Activated naive CD4-positive, alpha-beta T cell treated with anti-CD3 and anti-CD28 coated beads, Interleukin-2, amount 50 U/mL, for 16 hours (primary cell): Measurements from ENCODE around the gene PFDN6.
A peak's percentile ranks its signal among the peaks of the same experiment; 100 is the strongest.
"Not testable (repeated sequence)": the region's sequence is repeated elsewhere in the genome, so short reads cannot be mapped to it uniquely, and the experiment has no call there.

ENCODE experiments used
- DNase-seq: peaks from one replicate; pipeline ENCODE4 v3.0.0-alpha.2; 2020

Gene PFDN6

DNA sequence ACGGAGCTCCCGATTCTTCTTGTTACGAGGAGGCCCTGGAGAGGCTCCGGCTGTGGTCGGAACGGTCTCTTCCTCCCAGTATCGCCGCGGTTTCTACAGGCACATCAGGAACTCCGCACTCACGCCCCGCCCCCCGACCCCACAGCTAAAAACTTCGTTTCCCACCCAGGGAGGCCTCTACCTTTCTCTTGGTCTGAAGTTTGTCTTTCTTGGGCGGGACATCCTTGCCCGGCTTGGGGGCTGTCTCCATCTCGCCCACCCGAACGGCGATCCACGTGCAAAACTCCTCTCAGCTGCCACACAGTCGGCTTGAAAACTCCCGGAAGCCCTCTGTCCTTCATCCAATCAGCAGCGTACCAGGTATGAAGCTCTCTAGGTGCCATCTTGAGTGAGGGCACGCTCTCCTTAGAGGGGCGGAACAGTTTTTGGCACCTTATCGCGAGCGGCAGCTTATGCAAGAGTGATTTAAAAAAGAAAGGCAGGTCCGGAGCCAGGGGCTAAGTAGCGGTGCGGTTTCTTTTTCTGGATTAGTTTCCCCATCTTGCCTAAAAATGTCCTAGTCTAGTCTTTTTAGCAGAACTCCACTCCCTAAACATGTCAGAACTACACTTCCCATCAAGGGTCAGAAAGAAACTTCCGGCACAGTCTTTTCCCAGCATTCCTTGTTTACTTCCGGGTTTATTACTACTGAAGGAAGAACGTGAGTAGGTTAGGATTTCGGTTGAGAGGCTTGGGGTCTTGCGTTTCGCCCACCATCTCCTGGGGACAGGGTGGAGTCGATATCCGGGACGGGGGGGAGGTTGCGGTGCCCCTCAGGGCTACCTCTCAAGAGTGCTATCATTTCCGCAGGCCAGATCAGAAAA, at the start of gene PFDN6, which contains the start of gene WDR46:
Gene PFDN6 (plus strand): TSS at position 681 of the 863 bp plus-strand sequence. CDS start 256 bp downstream, outside the sequence.
Gene WDR46 (minus strand): TSS at position 319 of the 863 bp plus-strand sequence. CDS start 69 bp downstream, at position 250.
- peak; percentile 81 for DNase-seq

DNA sequence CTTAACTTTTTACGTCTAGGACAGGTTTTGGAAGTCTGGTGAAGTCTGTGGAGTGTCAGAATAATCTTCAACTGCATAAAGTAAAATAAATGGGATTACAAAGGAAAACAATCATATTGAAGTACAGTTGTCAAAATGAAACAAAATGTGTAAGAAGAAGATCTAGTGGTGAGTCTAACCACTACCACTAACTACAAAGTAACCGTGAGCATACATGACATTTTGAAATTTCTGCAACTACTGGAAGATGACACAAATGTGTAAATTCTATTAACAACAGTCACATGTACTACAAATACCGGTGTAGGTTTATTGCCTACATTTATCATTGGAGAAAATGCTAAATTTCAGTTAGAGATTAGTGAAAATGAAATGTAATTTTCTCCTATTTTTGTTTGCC, 47.4 kb upstream of the PFDN6 start:
- DNase-seq, result no peak

- DNase-seq, result no peak
Observed at GRCh38 chr6:33243476-33243875, 45.9 kb upstream of the PFDN6 start.

GRCh38 chr6:33247977-33248642, 41.3 kb upstream of the PFDN6 start:
- DNase-seq, result peak; percentile 92

GRCh38 chr6:33248643-33248931, 40.8 kb upstream of the PFDN6 start:
- DNase-seq, result no peak

DNA sequence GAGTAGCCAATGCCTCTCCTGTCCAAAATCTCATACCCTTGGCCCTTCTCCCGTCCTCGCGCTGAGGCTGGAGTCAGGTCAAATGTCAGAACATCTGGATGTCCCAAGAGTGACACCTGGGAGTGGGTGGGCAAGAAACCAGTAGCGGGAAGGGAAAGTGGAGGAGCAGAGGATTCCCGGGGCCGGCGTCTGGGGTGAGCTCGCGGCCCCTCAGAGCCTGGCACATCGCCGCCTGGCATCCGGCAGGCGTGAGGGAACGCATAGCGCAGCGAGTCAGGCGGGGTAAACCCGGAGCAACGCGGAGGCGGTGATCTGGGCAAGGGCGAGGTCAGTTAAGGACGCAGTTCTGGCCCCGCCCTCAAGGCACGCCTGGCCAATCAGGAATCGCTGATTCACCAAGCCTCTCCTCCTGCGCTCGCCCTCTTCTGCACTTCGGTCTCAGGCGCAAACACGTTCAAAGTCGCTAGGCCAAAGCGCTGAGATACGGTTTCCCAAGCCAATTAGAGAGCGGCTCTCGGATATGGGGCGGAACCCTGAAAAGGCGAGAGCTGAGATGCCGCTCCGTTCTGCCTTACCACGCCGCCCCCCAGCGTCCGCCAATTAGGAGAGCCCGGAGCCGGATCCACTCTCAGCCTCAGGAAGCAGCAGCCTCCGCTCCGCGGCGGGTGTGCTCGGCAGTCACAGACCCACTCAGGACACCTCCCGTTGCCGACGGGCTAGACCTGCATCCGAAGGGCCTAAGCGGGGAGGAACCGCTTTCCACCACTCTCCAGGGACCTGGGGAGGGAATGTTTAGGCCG, 40.3 kb upstream of the PFDN6 start:
- peak; percentile 93 for DNase-seq

- DNase-seq, result no peak
Observed at GRCh38 chr6:33249732-33250630, 39.4 kb upstream of the PFDN6 start.

GRCh38 chr6:33250731-33251130, 38.7 kb upstream of the PFDN6 start:
- no peak for DNase-seq

GRCh38 chr6:33251395-33252012, 37.9 kb upstream of the PFDN6 start:
- DNase-seq, result no peak

GRCh38 chr6:33252759-33253158, 36.6 kb upstream of the PFDN6 start:
- DNase-seq, result no peak

- DNase-seq, result no peak
Observed at GRCh38 chr6:33254591-33254990, 34.8 kb upstream of the PFDN6 start.

DNA sequence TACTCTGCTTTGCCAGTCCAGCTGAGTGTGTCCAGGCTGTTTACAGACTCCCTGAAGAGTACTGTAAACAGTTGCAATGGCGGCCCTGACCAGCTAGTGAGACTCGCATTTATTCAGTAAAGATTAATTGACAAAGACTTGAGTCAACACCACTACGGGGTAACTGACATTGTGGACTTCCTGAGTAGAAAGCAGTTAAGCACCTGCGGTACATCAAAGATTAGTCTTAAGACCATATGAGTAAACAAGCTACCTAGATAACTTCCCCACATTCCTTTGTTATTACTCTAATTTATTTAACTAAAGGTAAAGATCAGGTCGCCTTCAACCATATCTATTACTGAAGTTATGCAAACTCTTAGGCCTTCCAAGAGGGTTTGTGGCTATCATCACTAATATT, 30.4 kb upstream of the PFDN6 start:
- no peak for DNase-seq

- not testable (repeated sequence) for DNase-seq
Observed at GRCh38 chr6:33262490-33262889, 26.9 kb upstream of the PFDN6 start.

DNA sequence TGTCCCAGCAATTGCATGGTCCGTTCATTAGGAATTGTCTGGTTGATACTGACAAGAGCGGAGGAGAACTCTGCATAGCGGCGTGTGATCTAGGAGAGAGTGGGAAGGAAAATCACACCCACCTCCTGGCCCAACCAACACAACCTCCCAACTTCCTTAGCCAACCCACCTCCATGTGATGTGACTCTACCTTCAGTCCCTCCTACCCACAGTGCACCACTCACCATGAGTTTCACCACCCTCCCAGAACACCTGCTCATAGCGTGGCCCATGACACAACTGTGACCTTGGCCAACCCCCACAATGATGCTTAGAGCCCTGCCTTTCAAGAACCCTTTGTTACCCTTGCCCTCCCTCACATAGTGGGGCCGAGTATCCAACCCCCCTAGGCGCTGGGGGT, 25.4 kb upstream of the PFDN6 start:
- no peak for DNase-seq

- no peak for DNase-seq
Observed at GRCh38 chr6:33271117-33271467, 18.3 kb upstream of the PFDN6 start.

GRCh38 chr6:33271468-33272274, 17.7 kb upstream of the PFDN6 start, which contains the start of the genes RPS18 and VPS52:
TSS of gene RPS18 (plus strand) at chr6:33272075. CDS start at chr6:33272120, 45 bp downstream.
TSS of gene VPS52 (minus strand) at chr6:33271876. CDS start at chr6:33271675, 201 bp downstream.
- DNase-seq, result peak; percentile 87

DNA sequence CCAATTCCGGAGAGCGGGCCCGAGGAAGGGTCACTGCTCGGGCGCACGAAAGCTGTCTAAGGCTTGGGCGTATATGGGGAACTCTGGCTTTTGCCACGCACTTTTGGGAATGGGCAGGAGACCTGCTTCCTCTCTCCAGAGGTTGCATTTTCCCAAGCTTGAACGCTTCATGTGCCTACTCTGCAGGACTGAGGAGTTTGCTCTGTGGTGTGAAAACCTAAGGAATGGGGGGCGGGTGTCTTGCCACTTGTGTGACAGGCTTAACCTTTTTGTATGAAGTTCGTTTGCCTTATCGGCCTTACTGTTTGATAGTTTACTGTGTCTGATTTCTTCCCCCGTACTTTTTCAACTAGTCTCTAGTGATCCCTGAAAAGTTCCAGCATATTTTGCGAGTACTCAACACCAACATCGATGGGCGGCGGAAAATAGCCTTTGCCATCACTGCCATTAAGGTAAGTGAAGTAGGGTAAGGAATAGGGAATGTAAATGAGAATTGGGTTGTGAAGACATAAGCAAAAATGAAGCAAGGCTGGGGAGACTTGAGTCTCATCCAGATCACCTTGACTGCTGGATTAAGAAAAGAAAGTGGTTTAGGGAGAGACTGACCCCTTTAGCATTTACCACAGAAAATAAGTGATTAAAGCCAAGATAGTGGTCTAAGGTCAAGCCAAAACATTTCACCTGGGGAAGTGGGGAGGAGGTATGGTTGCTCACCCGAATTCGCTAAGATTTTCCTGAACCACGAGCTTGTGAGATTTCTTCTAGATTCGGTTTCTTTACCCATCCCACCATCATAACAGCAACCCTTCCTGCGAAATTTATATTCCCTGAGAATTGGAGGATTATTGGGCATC, 16.9 kb upstream of the PFDN6 start:
- DNase-seq, result no peak

- no peak for DNase-seq
Observed at GRCh38 chr6:33273129-33273923, 16.1 kb upstream of the PFDN6 start.
